Thyroid gland (tissue), 4 donors: Measurements from ENCODE around the gene SPOCK1.

Experiments
- CTCF ChIP-seq, 6 experiments: fragments of 200-600 bp in 3 of 6; fragments of 450-650 bp in 3 of 6; sonication (generic) in 3 of 6; IDR thresholded peaks; one replicate each; pipeline ENCODE4 v1.5.1; 2016 to 2019; ENCODE audit warnings: antibody characterized with exemption in 6 of 6, mild to moderate bottlenecking in 2 of 6, inconsistent platforms in 1 of 6, moderate library complexity in 1 of 6
- POLR2A ChIP-seq, 2 donors: fragments of 450-650 bp; IDR thresholded peaks; one replicate each; pipeline ENCODE4 v1.6.1; 2017; ENCODE audit warnings: antibody characterized with exemption in 2 of 2, mild to moderate bottlenecking in 2 of 2, moderate library complexity in 1 of 2

- TF ChIP-seq CTCF (IDR thresholded peaks at IDR 0.05) (no peak), POLR2A (IDR thresholded peaks at IDR 0.05) (no peak)
These were observed 505.0 kb downstream of the SPOCK1 start for GRCh38 chr5:136994154-136994553.
